ENCODE results near the gene PPIF. TPM values are rescaled to one million over a fixed set of nuclear protein-coding genes. Genes with fewer than 3 reads are reported as not detected.
A peak's percentile ranks its signal among the peaks of the same experiment; 100 is the strongest.

PPIF gene
- total RNA-seq, 2 donors from 2014 or later = 50.4 to 51.0 TPM

GRCh38 chr10:79397575-79398303 is 50.5 kb downstream of the PPIF start:
- Histone ChIP-seq H3K9me3 (ENCODE audit: control insufficient read depth, low read length) (no peaks in the 10 kb centered on the region), H3K27ac (ENCODE audit: low read depth, low read length) (peak overlapping the region; percentile 67), H3K4me3 (ENCODE audit: low read length) (no peak overlapping the region), H3K36me3 (ENCODE audit: control insufficient read depth, insufficient read depth, low read length) (no peaks in the 10 kb centered on the region), H3K9ac (ENCODE audit: extremely low read depth, low read length, poor library complexity, severe bottlenecking) (no peak overlapping the region), H3K27me3 (ENCODE audit: control insufficient read depth, insufficient read depth, low read length, poor library complexity, severe bottlenecking) (no peaks in the 10 kb centered on the region), H3K4me1 (ENCODE audit: control insufficient read depth, insufficient read depth, low read length) (peaks cover 5% of the 10 kb centered on the region)
- 67 to 81% methylated on average over 12 to 17 of the region's 17 CpGs for WGBS, 2 experiments (ENCODE audit: insufficient coverage in 1 of 2, insufficient read length in 1 of 2)
- no peak for DNase-seq
- no peak for TF ChIP-seq CTCF (conservative IDR thresholded peaks at IDR 0.05)
- Mint-ChIP-seq H3K9me3 (no peaks in the 10 kb centered on the region), H3K36me3 (ENCODE audit: low read depth) (peaks cover 4% of the 10 kb centered on the region), H3K4me1 (peaks cover 9% of the 10 kb centered on the region), H3K27ac (no peak overlapping the region), H3K4me3 (no peak overlapping the region), H3K27me3 (ENCODE audit: insufficient read depth) (no peaks in the 10 kb centered on the region)

GRCh38 chr10:79398642-79399041 is 51.4 kb downstream of the PPIF start:
- no peaks in the 10 kb centered on the region for H3K36me3 ChIP-seq (ENCODE audit: control insufficient read depth, insufficient read depth, low read length)
- Mint-ChIP-seq H3K4me3 (no peak overlapping the region), H3K36me3 (ENCODE audit: low read depth) (peaks cover 4% of the 10 kb centered on the region), H3K27ac (no peak overlapping the region), H3K27me3 (ENCODE audit: insufficient read depth) (no peaks in the 10 kb centered on the region), H3K9me3 (no peaks in the 10 kb centered on the region), H3K4me1 (peaks cover 15% of the 10 kb centered on the region)
- no peaks in the 10 kb centered on the region for H3K9me3 ChIP-seq (ENCODE audit: control insufficient read depth, low read length)
- H3K4me1 ChIP-seq (ENCODE audit: control insufficient read depth, insufficient read depth, low read length) = peaks cover 9% of the 10 kb centered on the region
- H3K9ac ChIP-seq (ENCODE audit: extremely low read depth, low read length, poor library complexity, severe bottlenecking) = no peak overlapping the region
- no peak overlapping the region for H3K4me3 ChIP-seq (ENCODE audit: low read length)
- H3K27me3 ChIP-seq (ENCODE audit: control insufficient read depth, insufficient read depth, low read length, poor library complexity, severe bottlenecking) = no peaks in the 10 kb centered on the region
- no peak for TF ChIP-seq CTCF (conservative IDR thresholded peaks at IDR 0.05)
- H3K27ac ChIP-seq (ENCODE audit: low read depth, low read length) = peak overlapping the region; percentile 97
- no peak for DNase-seq
- WGBS, 2 experiments (ENCODE audit: insufficient coverage in 1 of 2, insufficient read length in 1 of 2) = 93 to 100% methylated on average over 2 to 4 of the region's 4 CpGs

GRCh38 chr10:79399223-79399831 is 52.1 kb downstream of the PPIF start:
- DNase-seq = peak; percentile 89
- H3K4me3 ChIP-seq (ENCODE audit: low read length) = no peak overlapping the region
- no peaks in the 10 kb centered on the region for H3K36me3 ChIP-seq (ENCODE audit: control insufficient read depth, insufficient read depth, low read length)
- no peaks in the 10 kb centered on the region for H3K9me3 ChIP-seq (ENCODE audit: control insufficient read depth, low read length)
- H3K27me3 ChIP-seq (ENCODE audit: control insufficient read depth, insufficient read depth, low read length, poor library complexity, severe bottlenecking) = no peaks in the 10 kb centered on the region
- no peaks in the 10 kb centered on the region for H3K9me3 Mint-ChIP-seq
- peaks cover 22% of the 10 kb centered on the region for H3K4me1 Mint-ChIP-seq
- WGBS, 2 experiments (ENCODE audit: insufficient coverage in 1 of 2, insufficient read length in 1 of 2) = 25 to 43% methylated on average over 6 to 14 of the region's 15 CpGs
- H3K36me3 Mint-ChIP-seq (ENCODE audit: low read depth) = peaks cover 2% of the 10 kb centered on the region
- peak overlapping the region; percentile 75 for H3K27ac Mint-ChIP-seq
- peaks cover 11% of the 10 kb centered on the region for H3K4me1 ChIP-seq (ENCODE audit: control insufficient read depth, insufficient read depth, low read length)
- peak overlapping the region; percentile 30 for H3K9ac ChIP-seq (ENCODE audit: extremely low read depth, low read length, poor library complexity, severe bottlenecking)
- TF ChIP-seq CTCF (conservative IDR thresholded peaks at IDR 0.05) = no peak
- H3K27me3 Mint-ChIP-seq (ENCODE audit: insufficient read depth) = no peaks in the 10 kb centered on the region
- H3K27ac ChIP-seq (ENCODE audit: low read depth, low read length) = peak overlapping the region; percentile 97
- no peak overlapping the region for H3K4me3 Mint-ChIP-seq

Data from endodermal cell (in vitro differentiated cells).